Epithelial cell of esophagus (primary cell): ENCODE data around the gene C1orf116.

Experiments
- DNase-seq: peaks from one replicate; pipeline ENCODE4 v3.0.0; 2010; ENCODE audit warnings: low read depth
- H3K4me3 ChIP-seq: 2 replicates; pipeline ENCODE4 v1.5.1; 2011; ENCODE audit warnings: mild to moderate bottlenecking, low read length, control low read depth
- TF ChIP-seq, protein P1 (sequence below): IDR thresholded peaks from 2 replicates; pipeline ENCODE4 v1.5.1; 2011; ENCODE audit warnings: low read depth, mild to moderate bottlenecking, low read length, control low read depth, inconsistent platforms; ENCODE audit not compliant: insufficient read depth; ENCODE audit errors: missing control alignments

Gene C1orf116

DNA sequence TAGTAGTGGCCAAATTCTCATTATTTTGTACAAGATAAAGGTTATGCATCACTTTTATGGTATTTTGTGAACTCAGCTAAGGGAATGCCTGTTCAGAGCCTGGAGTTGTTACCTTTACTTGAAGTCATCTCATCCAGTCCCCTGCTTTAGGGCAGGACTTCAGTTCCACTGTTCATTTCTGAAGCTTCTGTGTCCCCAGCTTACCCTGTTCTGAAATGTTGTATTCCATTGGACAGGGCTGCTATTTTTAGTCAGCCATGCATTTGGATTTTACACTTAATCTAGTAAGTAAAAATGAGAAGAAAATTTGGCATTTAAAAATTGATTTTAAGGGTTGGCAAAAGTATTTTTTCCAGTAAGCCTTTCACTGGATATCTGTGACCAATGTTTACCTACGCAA, 44.5 kb upstream of the C1orf116 start:
- no peak overlapping the region for H3K4me3 ChIP-seq
- TF ChIP-seq, protein P1, sequence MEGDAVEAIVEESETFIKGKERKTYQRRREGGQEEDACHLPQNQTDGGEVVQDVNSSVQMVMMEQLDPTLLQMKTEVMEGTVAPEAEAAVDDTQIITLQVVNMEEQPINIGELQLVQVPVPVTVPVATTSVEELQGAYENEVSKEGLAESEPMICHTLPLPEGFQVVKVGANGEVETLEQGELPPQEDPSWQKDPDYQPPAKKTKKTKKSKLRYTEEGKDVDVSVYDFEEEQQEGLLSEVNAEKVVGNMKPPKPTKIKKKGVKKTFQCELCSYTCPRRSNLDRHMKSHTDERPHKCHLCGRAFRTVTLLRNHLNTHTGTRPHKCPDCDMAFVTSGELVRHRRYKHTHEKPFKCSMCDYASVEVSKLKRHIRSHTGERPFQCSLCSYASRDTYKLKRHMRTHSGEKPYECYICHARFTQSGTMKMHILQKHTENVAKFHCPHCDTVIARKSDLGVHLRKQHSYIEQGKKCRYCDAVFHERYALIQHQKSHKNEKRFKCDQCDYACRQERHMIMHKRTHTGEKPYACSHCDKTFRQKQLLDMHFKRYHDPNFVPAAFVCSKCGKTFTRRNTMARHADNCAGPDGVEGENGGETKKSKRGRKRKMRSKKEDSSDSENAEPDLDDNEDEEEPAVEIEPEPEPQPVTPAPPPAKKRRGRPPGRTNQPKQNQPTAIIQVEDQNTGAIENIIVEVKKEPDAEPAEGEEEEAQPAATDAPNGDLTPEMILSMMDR: no peak
- no peak for DNase-seq

- DNase-seq: peak; percentile 37
- TF ChIP-seq, protein P1: no peak
- no peak overlapping the region for H3K4me3 ChIP-seq
Measured at GRCh38 chr1:207076181-207076955, 43.8 kb upstream of the C1orf116 start.

DNA sequence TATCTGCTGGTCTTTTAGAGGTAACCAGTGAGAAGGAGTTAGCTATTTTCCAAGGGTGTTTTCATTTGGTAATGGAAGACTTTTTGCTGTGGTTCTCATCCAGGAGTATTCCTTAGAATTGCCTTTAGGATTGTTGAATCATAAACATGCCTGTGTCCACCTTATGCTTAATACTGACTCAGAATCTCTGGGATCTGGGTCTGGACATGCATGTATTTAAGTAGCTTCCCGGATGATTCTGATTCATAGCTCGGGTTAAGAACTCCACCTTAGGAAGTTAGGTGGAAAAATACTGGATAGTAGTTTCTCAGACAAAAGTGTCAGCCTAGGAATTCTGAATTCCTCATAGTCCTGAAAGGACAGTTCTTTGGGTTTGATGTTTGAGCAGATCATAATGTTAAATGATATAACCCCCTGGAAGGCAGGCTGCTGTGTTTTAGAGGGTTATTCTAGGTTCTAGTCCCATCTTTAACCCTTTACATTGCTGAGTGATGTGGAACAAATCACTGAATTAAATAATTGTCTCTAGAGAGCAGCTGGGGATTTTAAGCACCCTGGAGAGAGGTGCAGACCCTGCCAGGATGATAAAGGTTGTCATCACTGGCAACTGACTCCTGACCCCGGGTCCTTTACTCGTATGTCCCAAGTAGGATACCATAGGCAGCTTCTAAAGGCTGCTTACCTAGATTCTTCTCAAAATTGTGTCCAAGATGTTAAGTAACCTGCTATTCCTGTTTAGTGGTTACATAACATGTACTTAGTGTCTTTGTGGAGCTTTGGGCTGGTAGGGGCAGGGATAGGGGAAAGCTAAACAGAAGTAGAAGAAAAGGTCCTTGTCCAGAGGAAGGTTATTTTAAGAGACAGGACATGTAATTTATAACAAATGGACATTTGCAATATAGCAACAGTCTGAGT, 41.6 kb upstream of the C1orf116 start:
- H3K4me3 ChIP-seq: no peak overlapping the region
- DNase-seq: peak; percentile 98
- TF ChIP-seq, protein P1: no peak

GRCh38 chr1:207072233-207072632, 39.7 kb upstream of the C1orf116 start:
- H3K4me3 ChIP-seq: no peak overlapping the region
- no peak for DNase-seq
- TF ChIP-seq, protein P1: no peak

- TF ChIP-seq, protein P1: no peak
- no peak for DNase-seq
- no peak overlapping the region for H3K4me3 ChIP-seq
Measured at GRCh38 chr1:207071426-207071825, 38.9 kb upstream of the C1orf116 start.

- no peak for DNase-seq
- TF ChIP-seq, protein P1: no peak
- no peak overlapping the region for H3K4me3 ChIP-seq
Measured at GRCh38 chr1:207070811-207071210, 38.3 kb upstream of the C1orf116 start.
